PC-3 (cell line): ENCODE data around the gene C4orf50.

ENCODE experiments used
- EZH2 ChIP-seq: fragments of 300-600 bp; sonication (generic); IDR thresholded peaks from one replicate; pipeline ENCODE4 v1.6.1; 2017; ENCODE audit warnings: antibody characterized with exemption, mild to moderate bottlenecking, low read length; ENCODE audit not compliant: unreplicated experiment
- TF ChIP-seq, protein P1 (sequence below): fragments of 300-600 bp; sonication (generic); conservative IDR thresholded peaks from 2 replicates; pipeline ENCODE4 v1.5.1; 2017; ENCODE audit warnings: antibody characterized with exemption, low read depth, mild to moderate bottlenecking, low read length

DNA sequence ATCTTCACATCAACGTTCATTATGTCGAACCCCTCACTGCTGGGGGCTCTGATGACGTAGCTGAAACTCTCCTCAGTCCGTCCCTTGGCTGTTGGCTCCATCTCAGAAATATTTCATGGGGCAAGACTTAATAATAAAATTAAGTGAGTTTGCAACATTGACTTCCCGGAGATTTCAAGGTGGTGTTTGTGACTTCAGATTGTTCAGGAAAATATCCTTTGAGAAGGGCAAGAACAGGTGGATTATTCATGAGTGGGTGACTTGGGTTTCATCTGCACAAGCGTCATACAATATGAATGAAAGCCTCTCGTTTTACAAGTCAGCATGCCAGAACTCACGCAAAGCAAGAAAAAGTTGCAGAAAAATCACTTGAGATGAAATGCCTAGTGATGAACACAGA lies at the start of gene C4orf50:
- TF ChIP-seq, protein P1, sequence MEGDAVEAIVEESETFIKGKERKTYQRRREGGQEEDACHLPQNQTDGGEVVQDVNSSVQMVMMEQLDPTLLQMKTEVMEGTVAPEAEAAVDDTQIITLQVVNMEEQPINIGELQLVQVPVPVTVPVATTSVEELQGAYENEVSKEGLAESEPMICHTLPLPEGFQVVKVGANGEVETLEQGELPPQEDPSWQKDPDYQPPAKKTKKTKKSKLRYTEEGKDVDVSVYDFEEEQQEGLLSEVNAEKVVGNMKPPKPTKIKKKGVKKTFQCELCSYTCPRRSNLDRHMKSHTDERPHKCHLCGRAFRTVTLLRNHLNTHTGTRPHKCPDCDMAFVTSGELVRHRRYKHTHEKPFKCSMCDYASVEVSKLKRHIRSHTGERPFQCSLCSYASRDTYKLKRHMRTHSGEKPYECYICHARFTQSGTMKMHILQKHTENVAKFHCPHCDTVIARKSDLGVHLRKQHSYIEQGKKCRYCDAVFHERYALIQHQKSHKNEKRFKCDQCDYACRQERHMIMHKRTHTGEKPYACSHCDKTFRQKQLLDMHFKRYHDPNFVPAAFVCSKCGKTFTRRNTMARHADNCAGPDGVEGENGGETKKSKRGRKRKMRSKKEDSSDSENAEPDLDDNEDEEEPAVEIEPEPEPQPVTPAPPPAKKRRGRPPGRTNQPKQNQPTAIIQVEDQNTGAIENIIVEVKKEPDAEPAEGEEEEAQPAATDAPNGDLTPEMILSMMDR: no peak
- TF ChIP-seq EZH2: no peak
